OCI-LY1 (cell line): ENCODE measurements around the gene CFP.

ENCODE experiments used
- H2AFZ ChIP-seq: fragments of 200-600 bp; sonication (generic), shearing (Covaris generic); 2 replicates; pipeline ENCODE4 v1.6.0; 2014; ENCODE audit warnings: antibody characterized with exemption, mild to moderate bottlenecking, low read length
- H3F3A ChIP-seq: fragments of 200-600 bp; sonication (generic), shearing (Covaris generic); 2 replicates; pipeline ENCODE4 v1.6.0; 2014; ENCODE audit warnings: mild to moderate bottlenecking, antibody characterized with exemption, low read length, moderate library complexity; ENCODE audit not compliant: insufficient read depth
- H3K27ac ChIP-seq: fragments of 200-600 bp; sonication (generic); 2 replicates; pipeline ENCODE4 v1.5.1; 2014; ENCODE audit warnings: low read length, mixed run types, mild to moderate bottlenecking, low read depth; ENCODE audit not compliant: poor library complexity, severe bottlenecking
- H3K27me3 ChIP-seq: fragments of 200-600 bp; sonication (generic); 2 replicates; pipeline ENCODE4 v1.6.0; 2014; ENCODE audit warnings: antibody characterized with exemption, mild to moderate bottlenecking, low read length, moderate library complexity; ENCODE audit not compliant: insufficient read depth
- H3K36me3 ChIP-seq: fragments of 200-600 bp; sonication (generic); 2 replicates; pipeline ENCODE4 v1.6.1; 2014; ENCODE audit warnings: mild to moderate bottlenecking, antibody characterized with exemption, low read length, moderate library complexity, mixed read lengths; ENCODE audit not compliant: insufficient read depth
- H3K4me1 ChIP-seq: fragments of 200-600 bp; sonication (generic); 2 replicates; pipeline ENCODE4 v1.5.1; 2014; ENCODE audit warnings: mild to moderate bottlenecking, low read length, moderate library complexity; ENCODE audit not compliant: insufficient read depth, severe bottlenecking
- H3K4me2 ChIP-seq: fragments of 200-600 bp; sonication (generic), shearing (Covaris generic); 2 replicates; pipeline ENCODE4 v1.6.1; 2014; ENCODE audit warnings: low read length
- H3K4me3 ChIP-seq: fragments of 200-600 bp; sonication (generic); 2 replicates; pipeline ENCODE4 v1.5.1; 2014; ENCODE audit warnings: low read length, low read depth, mild to moderate bottlenecking, mixed read lengths; ENCODE audit not compliant: poor library complexity, severe bottlenecking
- H3K79me2 ChIP-seq: fragments of 200-600 bp; shearing (Covaris generic); 2 replicates; pipeline ENCODE4 v1.6.1; 2016; ENCODE audit warnings: mixed run types, low read length, mixed read lengths; ENCODE audit not compliant: insufficient read depth
- H3K9ac ChIP-seq: fragments of 200-600 bp; sonication (generic), shearing (Covaris generic); 2 replicates; pipeline ENCODE4 v1.6.1; 2014; ENCODE audit warnings: mild to moderate bottlenecking, low read length, mixed read lengths
- H3K9me2 ChIP-seq: fragments of 200-600 bp; sonication (generic), shearing (Covaris generic); 2 replicates; pipeline ENCODE4 v1.6.1; 2014; ENCODE audit warnings: low read depth, mild to moderate bottlenecking, low read length, mixed read lengths
- H3K9me3 ChIP-seq: fragments of 200-600 bp; shearing (Covaris generic); 2 replicates; pipeline ENCODE4 v1.6.1; 2014; ENCODE audit warnings: low read length, mixed read lengths
- H4K20me1 ChIP-seq: fragments of 200-600 bp; sonication (generic), shearing (Covaris generic); 2 replicates; pipeline ENCODE4 v1.6.0; 2016; ENCODE audit warnings: mild to moderate bottlenecking, low read length; ENCODE audit not compliant: insufficient read depth
- EZH2 ChIP-seq: fragments of 200-600 bp; sonication (generic), shearing (Covaris generic); IDR thresholded peaks from 2 replicates; pipeline ENCODE4 v1.8.0; 2017; ENCODE audit warnings: borderline replicate concordance, mixed run types, mild to moderate bottlenecking, antibody characterized with exemption, low read length, moderate library complexity, mixed read lengths
- TF ChIP-seq, protein P1 (sequence below): fragments of 200-600 bp; sonication (generic), shearing (Covaris generic); IDR thresholded peaks from 2 replicates; pipeline ENCODE4 v1.5.1; 2017; ENCODE audit warnings: mild to moderate bottlenecking, antibody characterized with exemption, low read length, moderate library complexity, mixed read lengths

CFP gene

GRCh38 chrX:47621851-47622250, 7.9 kb downstream of the CFP start:
- Histone ChIP-seq H3K27me3 (no peaks in the 10 kb centered on the region), H3K4me2 (no peak overlapping the region), H2AFZ (no peak overlapping the region), H3K4me1 (no peaks in the 10 kb centered on the region), H3K27ac (no peak overlapping the region), H3K9me2 (no peaks in the 10 kb centered on the region), H3F3A (no peaks in the 10 kb centered on the region), H3K9me3 (no peaks in the 10 kb centered on the region), H3K4me3 (no peak overlapping the region), H4K20me1 (no peaks in the 10 kb centered on the region), H3K36me3 (no peaks in the 10 kb centered on the region), H3K9ac (no peak overlapping the region), H3K79me2 (no peaks in the 10 kb centered on the region)
- TF ChIP-seq EZH2: no peak
- TF ChIP-seq, protein P1, sequence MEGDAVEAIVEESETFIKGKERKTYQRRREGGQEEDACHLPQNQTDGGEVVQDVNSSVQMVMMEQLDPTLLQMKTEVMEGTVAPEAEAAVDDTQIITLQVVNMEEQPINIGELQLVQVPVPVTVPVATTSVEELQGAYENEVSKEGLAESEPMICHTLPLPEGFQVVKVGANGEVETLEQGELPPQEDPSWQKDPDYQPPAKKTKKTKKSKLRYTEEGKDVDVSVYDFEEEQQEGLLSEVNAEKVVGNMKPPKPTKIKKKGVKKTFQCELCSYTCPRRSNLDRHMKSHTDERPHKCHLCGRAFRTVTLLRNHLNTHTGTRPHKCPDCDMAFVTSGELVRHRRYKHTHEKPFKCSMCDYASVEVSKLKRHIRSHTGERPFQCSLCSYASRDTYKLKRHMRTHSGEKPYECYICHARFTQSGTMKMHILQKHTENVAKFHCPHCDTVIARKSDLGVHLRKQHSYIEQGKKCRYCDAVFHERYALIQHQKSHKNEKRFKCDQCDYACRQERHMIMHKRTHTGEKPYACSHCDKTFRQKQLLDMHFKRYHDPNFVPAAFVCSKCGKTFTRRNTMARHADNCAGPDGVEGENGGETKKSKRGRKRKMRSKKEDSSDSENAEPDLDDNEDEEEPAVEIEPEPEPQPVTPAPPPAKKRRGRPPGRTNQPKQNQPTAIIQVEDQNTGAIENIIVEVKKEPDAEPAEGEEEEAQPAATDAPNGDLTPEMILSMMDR: no peak

DNA sequence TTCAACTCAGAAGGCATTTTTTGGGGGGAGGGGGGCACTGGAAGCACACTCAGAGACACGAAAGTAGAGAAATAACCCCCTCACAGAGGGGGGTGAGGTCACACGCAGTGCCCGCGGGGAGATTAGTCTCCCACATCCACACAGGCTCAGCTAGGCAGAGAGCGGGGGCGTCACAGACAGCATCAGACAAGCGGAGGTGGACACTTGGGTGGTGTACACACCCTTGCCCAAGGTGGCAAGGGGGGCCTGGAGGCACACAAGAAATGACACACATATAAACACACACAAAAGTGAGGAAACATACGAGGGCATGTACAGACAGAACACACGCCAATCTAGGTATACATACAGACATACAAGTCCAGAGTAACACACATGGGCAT, 9.4 kb downstream of the CFP start:
- Histone ChIP-seq H3K36me3 (no peaks in the 10 kb centered on the region), H3K79me2 (no peaks in the 10 kb centered on the region), H4K20me1 (no peaks in the 10 kb centered on the region), H3K9me3 (no peaks in the 10 kb centered on the region), H3K4me3 (no peak overlapping the region), H3K27me3 (no peaks in the 10 kb centered on the region), H3K9me2 (no peaks in the 10 kb centered on the region), H3K9ac (no peak overlapping the region), H3K27ac (no peak overlapping the region), H3F3A (no peaks in the 10 kb centered on the region), H2AFZ (no peak overlapping the region), H3K4me1 (no peaks in the 10 kb centered on the region), H3K4me2 (no peak overlapping the region)
- no peak for TF ChIP-seq EZH2
- TF ChIP-seq, protein P1: no peak

GRCh38 chrX:47619486-47620302, 10.0 kb downstream of the CFP start, which contains the start of gene SYN1:
Gene SYN1 (minus strand): TSS chrX:47619857. CDS start chrX:47619728, 129 bp downstream.
- TF ChIP-seq, protein P1: peak; percentile 49; the same call in 1 of the 2 replicates
- no peak for TF ChIP-seq EZH2
- no peak within 1 kb of the TSS for H3K27ac ChIP-seq
- no peaks in the 10 kb centered on the region for H3K9me2 ChIP-seq
- H3K9ac ChIP-seq: no peak within 1 kb of the TSS
- H3K4me1 ChIP-seq: no peaks in the 10 kb centered on the region
- no peaks in the 10 kb centered on the region for H3K9me3 ChIP-seq
- no peaks in the 10 kb centered on the region for H3F3A ChIP-seq
- peak within 1 kb of the TSS; percentile 56 for H3K4me3 ChIP-seq
- no peaks in the 10 kb centered on the region for H3K27me3 ChIP-seq
- H3K4me2 ChIP-seq: peak within 1 kb of the TSS; percentile 74
- no peaks in the 10 kb centered on the region for H3K79me2 ChIP-seq
- H4K20me1 ChIP-seq: no peaks in the 10 kb centered on the region
- H3K36me3 ChIP-seq: no peaks in the 10 kb centered on the region
- H2AFZ ChIP-seq: no peak within 1 kb of the TSS
